PC-3 (cell line): Measurements from ENCODE around the gene TTC28. TPM values are rescaled to one million over a fixed set of nuclear protein-coding genes. Genes with fewer than 3 reads are reported as not detected.
"Not testable (repeated sequence)": the region's sequence is repeated elsewhere in the genome, so short reads cannot be mapped to it uniquely, and the experiment has no call there.

Experiments
- ATAC-seq: fragments of 200-7000 bp; cut with Tn5 transposase; 2 replicates; pipeline ENCODE4 v1.9.1; 2020; ENCODE audit warnings: mild to moderate bottlenecking, moderate library complexity
- BruUV-seq: library from RNA; stranded (reverse); fragments of 400-500 nt; replicated peaks from 2 replicates; lab custom pipeline; 2021; lab: Mats Ljungman, UMichigan
- CTCF ChIA-PET: fragments of 300-600 bp; sonication (Branson Sonifier 250); formaldehyde crosslinking; loops from one replicate; lab custom pipeline; 2022; ENCODE audit warnings: antibody characterized with exemption; lab: Charles Lee
- POLR2A ChIA-PET: fragments of 300-600 bp; sonication (Branson Sonifier 250); formaldehyde crosslinking; loops from one replicate; lab custom pipeline; 2022; ENCODE audit warnings: antibody characterized with exemption; ENCODE audit not compliant: unreplicated experiment; lab: Charles Lee
- DNase-seq: peaks from one replicate; pipeline ENCODE4 v3.0.0-alpha.2; 2015
- H2AFZ ChIP-seq: fragments of 300-600 bp; sonication (generic); 2 replicates; pipeline ENCODE4 v1.6.0; 2016; ENCODE audit warnings: antibody characterized with exemption, low read length
- H3F3A ChIP-seq: fragments of 300-600 bp; sonication (generic); one replicate; pipeline ENCODE4 v1.6.0; 2017; ENCODE audit warnings: antibody characterized with exemption, low read length, control low read depth, mild to moderate bottlenecking; ENCODE audit not compliant: unreplicated experiment
- H3K27ac ChIP-seq: fragments of 300-600 bp; sonication (generic); 2 replicates; pipeline ENCODE4 v1.5.1; 2016; ENCODE audit warnings: mild to moderate bottlenecking, low read length
- H3K27me3 ChIP-seq: fragments of 300-600 bp; sonication (generic); 2 replicates; pipeline ENCODE4 v1.6.1; 2016; ENCODE audit warnings: low read length, mixed read lengths
- H3K36me3 ChIP-seq: fragments of 300-600 bp; sonication (generic); 2 replicates; pipeline ENCODE4 v1.6.1; 2016; ENCODE audit warnings: low read depth, mixed run types, low read length, mixed read lengths
- H3K4me1 ChIP-seq: fragments of 300-600 bp; sonication (generic); 2 replicates; pipeline ENCODE4 v1.5.1; 2016; ENCODE audit warnings: low read length; ENCODE audit not compliant: insufficient read depth
- H3K4me2 ChIP-seq: fragments of 300-600 bp; sonication (generic); 2 replicates; pipeline ENCODE4 v1.6.0; 2016; ENCODE audit warnings: low read length
- H3K4me3 ChIP-seq: fragments of 300-600 bp; sonication (generic); 2 replicates; pipeline ENCODE4 v1.5.1; 2016; ENCODE audit warnings: mild to moderate bottlenecking, low read length, mixed read lengths
- H3K79me2 ChIP-seq: fragments of 300-600 bp; sonication (generic); 2 replicates; pipeline ENCODE4 v1.6.1; 2017; ENCODE audit warnings: low read length, mixed read lengths
- H3K9ac ChIP-seq: fragments of 300-600 bp; sonication (generic); 2 replicates; pipeline ENCODE4 v1.6.0; 2016; ENCODE audit warnings: mild to moderate bottlenecking, low read length
- H3K9me2 ChIP-seq: fragments of 300-600 bp; sonication (generic); replicated peaks from 2 replicates; pipeline ENCODE4 v1.6.1; 2016; ENCODE audit warnings: mixed run types, low read length, mixed read lengths
- H3K9me3 ChIP-seq: fragments of 300-600 bp; sonication (generic); 2 replicates; pipeline ENCODE4 v1.6.1; 2016; ENCODE audit warnings: low read length, mixed read lengths
- H4K20me1 ChIP-seq: fragments of 300-600 bp; sonication (generic); 2 replicates; pipeline ENCODE4 v1.6.1; 2016; ENCODE audit warnings: low read length, mixed read lengths
- EZH2 ChIP-seq: fragments of 300-600 bp; sonication (generic); IDR thresholded peaks from one replicate; pipeline ENCODE4 v1.6.1; 2017; ENCODE audit warnings: antibody characterized with exemption, mild to moderate bottlenecking, low read length; ENCODE audit not compliant: unreplicated experiment
- EZH2phosphoT487 ChIP-seq: fragments of 300-600 bp; sonication (generic); IDR thresholded peaks from 2 replicates; pipeline ENCODE4 v1.6.1; 2018; ENCODE audit warnings: mild to moderate bottlenecking, antibody characterized with exemption, low read length, borderline replicate concordance
- intact Hi-C: fragments of 100-400 bp; cut with micrococcal nuclease; formaldehyde crosslinking; loops from 2 replicates; pipeline ENCODE4 v1.9.0; 2023
- total RNA-seq: library from RNA; depleted of rRNA; stranded (reverse); fragments of >200 nt; gene quantifications from 2 replicates; pipeline ENCODE4 v1.2.3, GENCODE V29; 2014
- TF ChIP-seq, protein P1 (sequence below): fragments of 300-600 bp; sonication (generic); conservative IDR thresholded peaks from 2 replicates; pipeline ENCODE4 v1.5.1; 2017; ENCODE audit warnings: antibody characterized with exemption, low read depth, mild to moderate bottlenecking, low read length

TTC28 gene
- total RNA-seq, 1 experiment from 2014 or later, result 6.3 TPM

- ChIA-PET CTCF (no interaction called here), POLR2A (no interaction called here)
- Histone ChIP-seq H3K36me3 (no peaks in the 10 kb centered on the region), H3K4me1 (no peaks in the 10 kb centered on the region), H3F3A (no peaks in the 10 kb centered on the region), H3K27me3 (no peaks in the 10 kb centered on the region), H3K79me2 (no peaks in the 10 kb centered on the region), H3K4me3 (no peak overlapping the region), H4K20me1 (no peaks in the 10 kb centered on the region), H3K9me3 (no peaks in the 10 kb centered on the region), H3K27ac (no peak overlapping the region), H3K4me2 (no peak overlapping the region), H3K9me2 (no peaks in the 10 kb centered on the region), H3K9ac (no peak overlapping the region), H2AFZ (no peak overlapping the region)
- TF ChIP-seq EZH2, result no peak
- TF ChIP-seq EZH2phosphoT487, result no peak
- TF ChIP-seq, protein P1, sequence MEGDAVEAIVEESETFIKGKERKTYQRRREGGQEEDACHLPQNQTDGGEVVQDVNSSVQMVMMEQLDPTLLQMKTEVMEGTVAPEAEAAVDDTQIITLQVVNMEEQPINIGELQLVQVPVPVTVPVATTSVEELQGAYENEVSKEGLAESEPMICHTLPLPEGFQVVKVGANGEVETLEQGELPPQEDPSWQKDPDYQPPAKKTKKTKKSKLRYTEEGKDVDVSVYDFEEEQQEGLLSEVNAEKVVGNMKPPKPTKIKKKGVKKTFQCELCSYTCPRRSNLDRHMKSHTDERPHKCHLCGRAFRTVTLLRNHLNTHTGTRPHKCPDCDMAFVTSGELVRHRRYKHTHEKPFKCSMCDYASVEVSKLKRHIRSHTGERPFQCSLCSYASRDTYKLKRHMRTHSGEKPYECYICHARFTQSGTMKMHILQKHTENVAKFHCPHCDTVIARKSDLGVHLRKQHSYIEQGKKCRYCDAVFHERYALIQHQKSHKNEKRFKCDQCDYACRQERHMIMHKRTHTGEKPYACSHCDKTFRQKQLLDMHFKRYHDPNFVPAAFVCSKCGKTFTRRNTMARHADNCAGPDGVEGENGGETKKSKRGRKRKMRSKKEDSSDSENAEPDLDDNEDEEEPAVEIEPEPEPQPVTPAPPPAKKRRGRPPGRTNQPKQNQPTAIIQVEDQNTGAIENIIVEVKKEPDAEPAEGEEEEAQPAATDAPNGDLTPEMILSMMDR, result no peak
- no TSS peak for BruUV-seq
- intact Hi-C loops, result no loop called here
- no peak for DNase-seq
- no peak for ATAC-seq
Observed at GRCh38 chr22:28198692-28199091, 480.9 kb downstream of the TTC28 start.

- DNase-seq, H2AFZ ChIP-seq, H3F3A ChIP-seq, H3K9me3 ChIP-seq, H3K4me3 ChIP-seq, H3K9me2 ChIP-seq, POLR2A ChIA-PET, CTCF ChIA-PET, H4K20me1 ChIP-seq, H3K9ac ChIP-seq, H3K36me3 ChIP-seq, ATAC-seq, H3K27ac ChIP-seq, H3K4me1 ChIP-seq, H3K4me2 ChIP-seq, H3K27me3 ChIP-seq, BruUV-seq, intact Hi-C loops, H3K79me2 ChIP-seq: not testable (repeated sequence)
Observed at GRCh38 chr22:28191571-28191970, 488.1 kb downstream of the TTC28 start.

DNA sequence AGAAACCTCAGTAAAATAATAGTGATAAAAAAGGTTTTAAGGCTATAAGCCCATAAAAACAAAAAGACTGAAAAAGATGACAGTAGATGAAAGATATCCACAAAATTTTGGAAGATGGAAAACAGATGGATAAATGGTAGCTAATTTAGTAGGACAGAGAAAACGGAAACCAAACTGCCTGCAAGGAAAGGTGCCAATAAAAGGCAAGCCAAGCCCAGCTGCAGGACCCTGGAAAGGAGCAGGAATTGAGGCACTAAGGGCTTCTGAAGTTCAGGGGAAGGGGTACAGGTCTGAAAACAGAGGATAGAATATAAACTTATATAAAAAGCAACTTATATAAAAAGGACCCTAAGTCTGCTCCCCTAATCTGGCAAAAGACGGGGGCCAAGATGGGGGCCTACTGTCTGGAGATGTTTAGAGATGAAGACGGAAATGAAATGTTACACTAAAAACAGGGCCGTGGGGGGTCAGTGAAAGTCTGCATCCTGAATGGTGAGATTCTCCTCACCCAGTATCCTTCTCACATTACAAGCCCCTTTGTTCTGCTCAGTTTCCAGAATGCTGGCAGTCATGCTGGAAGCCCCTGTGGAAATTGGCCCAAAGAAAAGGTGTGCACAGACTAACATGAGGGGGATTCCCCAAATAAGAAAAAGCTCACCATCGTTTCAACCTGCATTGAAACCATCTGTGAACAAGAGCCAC, 491.3 kb downstream of the TTC28 start:
- Histone ChIP-seq H3K79me2 (no peaks in the 10 kb centered on the region), H3K4me2 (no peak overlapping the region), H3K27me3 (no peaks in the 10 kb centered on the region), H3K27ac (no peak overlapping the region), H2AFZ (no peak overlapping the region), H3K36me3 (no peaks in the 10 kb centered on the region), H3K9ac (no peak overlapping the region), H3K9me3 (no peaks in the 10 kb centered on the region), H3F3A (no peaks in the 10 kb centered on the region), H3K4me3 (no peak overlapping the region), H4K20me1 (no peaks in the 10 kb centered on the region), H3K4me1 (no peaks in the 10 kb centered on the region), H3K9me2 (no peaks in the 10 kb centered on the region)
- DNase-seq, result no peak
- ATAC-seq, result no peak
- POLR2A ChIA-PET, result no interaction called here
- no peak for TF ChIP-seq EZH2phosphoT487
- TF ChIP-seq EZH2, result no peak
- TF ChIP-seq, protein P1, result no peak
- intact Hi-C loops, result no loop called here
- CTCF ChIA-PET, result no interaction called here
- BruUV-seq, result no TSS peak
